Cardiac muscle cell (in vitro differentiated cells and primary cell): ENCODE results near the gene SPATS2L. TPM values are rescaled to one million over a fixed set of nuclear protein-coding genes. Genes with fewer than 3 reads are reported as not detected.

Experiments used
- DNase-seq, 2 donors: peaks; one replicate each; pipeline versions ENCODE4 v3.0.0 to v3.0.0-alpha.2; 2010 to 2017; ENCODE audit warnings: low read depth in 1 of 2, low spot score in 1 of 2
- H3K27ac ChIP-seq: fragments of 200-600 bp; sonication (generic); 2 replicates; pipeline ENCODE4 v1.5.1; 2016
- H3K27me3 ChIP-seq: fragments of 200-600 bp; sonication (generic); 2 replicates; pipeline ENCODE4 v1.6.0; 2016; ENCODE audit warnings: control low read depth
- H3K36me3 ChIP-seq: fragments of 200-600 bp; sonication (generic); 2 replicates; pipeline ENCODE4 v1.5.1; 2016; ENCODE audit warnings: control low read depth
- H3K4me1 ChIP-seq: fragments of 200-600 bp; sonication (generic); 2 replicates; pipeline ENCODE4 v1.8.1; 2017; ENCODE audit warnings: low read depth, mild to moderate bottlenecking, mixed run types
- H3K4me3 ChIP-seq: fragments of 200-600 bp; sonication (generic); 2 replicates; pipeline ENCODE4 v1.5.1; 2016; ENCODE audit warnings: mild to moderate bottlenecking
- H3K9me3 ChIP-seq: fragments of 200-600 bp; sonication (generic); 2 replicates; pipeline ENCODE4 v1.5.1; 2017; ENCODE audit warnings: low read depth, mild to moderate bottlenecking, control low read depth
- CTCF ChIP-seq: IDR thresholded peaks from 2 replicates; pipeline ENCODE4 v1.5.1; 2012; ENCODE audit warnings: low read depth, mild to moderate bottlenecking, low read length
- polyA plus RNA-seq: library from polyadenylated mRNA; unstranded; fragments of >200 nt; fragmentation: Nextera tagmentation; extraction: Ambion mirVana; gene quantifications from 2 replicates; pipeline ENCODE4 v1.2.1, GENCODE V29; 2016
- total RNA-seq: library from RNA; depleted of rRNA; stranded (reverse); fragments of >200 nt; gene quantifications from 2 replicates; pipeline ENCODE4 v1.2.3, GENCODE V29; 2016

The SPATS2L gene
- total and polyA plus RNA-seq, 2 experiments from 2014 or later: 20.0 to 37.4 TPM

- Histone ChIP-seq H3K4me3 (no peak overlapping the region), H3K36me3 (peaks cover 3% of the 10 kb centered on the region), H3K27me3 (no peaks in the 10 kb centered on the region), H3K9me3 (no peaks in the 10 kb centered on the region), H3K4me1 (no peaks in the 10 kb centered on the region), H3K27ac (no peak overlapping the region)
- no peak for DNase-seq
- TF ChIP-seq CTCF: no peak
These were observed 180.0 kb downstream of the SPATS2L start for GRCh38 chr2:200486529-200486928.

GRCh38 chr2:200488169-200488568, 181.7 kb downstream of the SPATS2L start:
- H3K9me3 ChIP-seq: no peaks in the 10 kb centered on the region
- no peak overlapping the region for H3K4me3 ChIP-seq
- no peak for TF ChIP-seq CTCF
- H3K27ac ChIP-seq: no peak overlapping the region
- DNase-seq: no peak
- H3K27me3 ChIP-seq: no peaks in the 10 kb centered on the region
- H3K4me1 ChIP-seq: no peaks in the 10 kb centered on the region
- H3K36me3 ChIP-seq: peaks cover 7% of the 10 kb centered on the region

- no peaks in the 10 kb centered on the region for H3K27me3 ChIP-seq
- no peak for TF ChIP-seq CTCF
- no peaks in the 10 kb centered on the region for H3K9me3 ChIP-seq
- no peak overlapping the region for H3K4me3 ChIP-seq
- H3K27ac ChIP-seq: no peak overlapping the region
- peaks cover 13% of the 10 kb centered on the region for H3K36me3 ChIP-seq
- no peaks in the 10 kb centered on the region for H3K4me1 ChIP-seq
- no peak for DNase-seq
These were observed 183.5 kb downstream of the SPATS2L start for GRCh38 chr2:200490001-200490400.

- H3K4me3 ChIP-seq: no peak overlapping the region
- no peaks in the 10 kb centered on the region for H3K4me1 ChIP-seq
- H3K27ac ChIP-seq: no peak overlapping the region
- no peak for DNase-seq
- no peaks in the 10 kb centered on the region for H3K9me3 ChIP-seq
- no peaks in the 10 kb centered on the region for H3K27me3 ChIP-seq
- peaks cover 15% of the 10 kb centered on the region for H3K36me3 ChIP-seq
- TF ChIP-seq CTCF: no peak
These were observed 186.2 kb downstream of the SPATS2L start for GRCh38 chr2:200492656-200493055.

GRCh38 chr2:200494048-200494447, 187.6 kb downstream of the SPATS2L start:
- no peak for DNase-seq
- H3K4me3 ChIP-seq: no peak overlapping the region
- TF ChIP-seq CTCF: no peak
- H3K36me3 ChIP-seq: peaks cover 19% of the 10 kb centered on the region
- no peak overlapping the region for H3K27ac ChIP-seq
- H3K27me3 ChIP-seq: no peaks in the 10 kb centered on the region
- no peaks in the 10 kb centered on the region for H3K9me3 ChIP-seq
- no peaks in the 10 kb centered on the region for H3K4me1 ChIP-seq

GRCh38 chr2:200496696-200497095, 190.2 kb downstream of the SPATS2L start:
- no peaks in the 10 kb centered on the region for H3K27me3 ChIP-seq
- H3K36me3 ChIP-seq: peaks cover 19% of the 10 kb centered on the region
- no peak overlapping the region for H3K4me3 ChIP-seq
- H3K9me3 ChIP-seq: no peaks in the 10 kb centered on the region
- no peak for TF ChIP-seq CTCF
- H3K27ac ChIP-seq: no peak overlapping the region
- H3K4me1 ChIP-seq: no peaks in the 10 kb centered on the region
- DNase-seq: no peak
